Measurements from ENCODE around the gene DFFA.

DFFA gene

GRCh38 chr1:10516925-10517676, 44.8 kb upstream of the DFFA start:
- no peak for TF ChIP-seq CTCF (conservative IDR thresholded peaks at IDR 0.05; ENCODE audit: low read length)
- DNase-seq (ENCODE audit: low read depth): no peak

GRCh38 chr1:10515976-10516750, 43.8 kb upstream of the DFFA start:
- TF ChIP-seq CTCF (conservative IDR thresholded peaks at IDR 0.05; ENCODE audit: low read length): no peak

More at GRCh38 chr1:10516925-10517676, 44.8 kb upstream of the DFFA start:
- H3K4me3 ChIP-seq (ENCODE audit: low read length): no peak overlapping the region

GRCh38 chr1:10515301-10515975, 43.1 kb upstream of the DFFA start:
- H3K4me3 ChIP-seq (ENCODE audit: low read length): no peak overlapping the region
- no peak for DNase-seq (ENCODE audit: low read depth)
- TF ChIP-seq CTCF (conservative IDR thresholded peaks at IDR 0.05; ENCODE audit: low read length): no peak

More at GRCh38 chr1:10515976-10516750, 43.8 kb upstream of the DFFA start:
- H3K4me3 ChIP-seq (ENCODE audit: low read length): no peak overlapping the region
- DNase-seq (ENCODE audit: low read depth): no peak

GRCh38 chr1:10514490-10515235, 42.3 kb upstream of the DFFA start:
- DNase-seq (ENCODE audit: low read depth): peak; percentile 50
- H3K4me3 ChIP-seq (ENCODE audit: low read length): no peak overlapping the region
- peak; percentile 84 for TF ChIP-seq CTCF (conservative IDR thresholded peaks at IDR 0.05; ENCODE audit: low read length)

GRCh38 chr1:10513199-10513598, 40.9 kb upstream of the DFFA start:
- H3K4me3 ChIP-seq (ENCODE audit: low read length): no peak overlapping the region
- no peak for DNase-seq (ENCODE audit: low read depth)
- TF ChIP-seq CTCF (conservative IDR thresholded peaks at IDR 0.05; ENCODE audit: low read length): no peak

- no peak overlapping the region for H3K4me3 ChIP-seq (ENCODE audit: low read length)
Observed at GRCh38 chr1:10511494-10511885, 39.2 kb upstream of the DFFA start.

More at GRCh38 chr1:10511494-10511885, 39.2 kb upstream of the DFFA start:
- no peak for TF ChIP-seq CTCF (conservative IDR thresholded peaks at IDR 0.05; ENCODE audit: low read length)
- no peak for DNase-seq (ENCODE audit: low read depth)

All from AG10803 (cell line).